Chondrocyte (in vitro differentiated cells): ENCODE results near the gene MSMO1. TPM values are rescaled to one million over a fixed set of nuclear protein-coding genes. Genes with fewer than 3 reads are reported as not detected.
A peak's percentile ranks its signal among the peaks of the same experiment; 100 is the strongest.

ENCODE experiments used
- DNase-seq: peaks from one replicate; pipeline ENCODE4 v3.0.0; 2021; ENCODE audit warnings: mixed read lengths, low spot score
- H3K27ac Mint-ChIP-seq: one replicate; pipeline ENCODE4 v1.8.0; 2021; ENCODE audit warnings: mild to moderate bottlenecking, moderate library complexity, mixed read lengths; ENCODE audit not compliant: unreplicated experiment
- H3K27me3 Mint-ChIP-seq: 2 replicates; pipeline ENCODE4 v1.8.0; 2021; ENCODE audit warnings: low read depth, mixed read lengths
- H3K36me3 Mint-ChIP-seq: 2 replicates; pipeline ENCODE4 v1.8.0; 2021; ENCODE audit warnings: low read depth, mixed read lengths
- H3K4me1 Mint-ChIP-seq: 2 replicates; pipeline ENCODE4 v1.8.0; 2021; ENCODE audit warnings: low read depth, mild to moderate bottlenecking, mixed read lengths
- H3K4me3 Mint-ChIP-seq: one replicate; pipeline ENCODE4 v1.8.0; 2021; ENCODE audit warnings: mild to moderate bottlenecking, moderate library complexity, mixed read lengths; ENCODE audit not compliant: unreplicated experiment
- H3K9me3 Mint-ChIP-seq: 2 replicates; pipeline ENCODE4 v1.8.0; 2021; ENCODE audit warnings: low read depth, mixed read lengths
- CTCF ChIP-seq: fragments of 200-600 bp; sonication (generic); IDR thresholded peaks from 2 replicates; pipeline ENCODE4 v1.5.0; 2021; ENCODE audit warnings: antibody characterized with exemption, mild to moderate bottlenecking, moderate library complexity
- total RNA-seq: library from RNA; stranded (reverse); gene quantifications from 3 replicates; pipeline ENCODE4 v1.2.1, GENCODE V29; 2021

The MSMO1 gene
- total RNA-seq, 1 donor from 2014 or later, result 83.3 TPM

GRCh38 chr4:165347647-165348569 is 20.4 kb downstream of the MSMO1 start:
- H3K36me3 Mint-ChIP-seq, result no peaks in the 10 kb centered on the region
- no peaks in the 10 kb centered on the region for H3K27me3 Mint-ChIP-seq
- no peak for TF ChIP-seq CTCF
- H3K4me3 Mint-ChIP-seq, result no peak overlapping the region
- H3K27ac Mint-ChIP-seq, result no peak overlapping the region
- DNase-seq, result no peak
- no peaks in the 10 kb centered on the region for H3K9me3 Mint-ChIP-seq
- H3K4me1 Mint-ChIP-seq, result peaks cover 11% of the 10 kb centered on the region

GRCh38 chr4:165351359-165352130 is 24.1 kb downstream of the MSMO1 start:
- Mint-ChIP-seq H3K36me3 (no peaks in the 10 kb centered on the region), H3K27me3 (no peaks in the 10 kb centered on the region), H3K4me3 (no peak overlapping the region), H3K27ac (no peak overlapping the region), H3K9me3 (no peaks in the 10 kb centered on the region), H3K4me1 (peaks cover 9% of the 10 kb centered on the region)
- TF ChIP-seq CTCF, result no peak
- DNase-seq, result no peak

GRCh38 chr4:165355900-165356300 is 28.4 kb downstream of the MSMO1 start:
- Mint-ChIP-seq H3K27me3 (no peaks in the 10 kb centered on the region), H3K27ac (no peak overlapping the region), H3K4me3 (no peak overlapping the region), H3K9me3 (no peaks in the 10 kb centered on the region), H3K4me1 (peaks cover 23% of the 10 kb centered on the region), H3K36me3 (no peaks in the 10 kb centered on the region)
- no peak for DNase-seq
- TF ChIP-seq CTCF, result peak; percentile 87

- no peaks in the 10 kb centered on the region for H3K27me3 Mint-ChIP-seq
- H3K4me3 Mint-ChIP-seq, result no peak overlapping the region
- H3K9me3 Mint-ChIP-seq, result no peaks in the 10 kb centered on the region
- no peak for DNase-seq
- no peaks in the 10 kb centered on the region for H3K36me3 Mint-ChIP-seq
- TF ChIP-seq CTCF, result no peak
- no peak overlapping the region for H3K27ac Mint-ChIP-seq
- H3K4me1 Mint-ChIP-seq, result peaks cover 18% of the 10 kb centered on the region
Measured at GRCh38 chr4:165359506-165359905, 32.0 kb downstream of the MSMO1 start.

GRCh38 chr4:165360041-165360695 is 32.7 kb downstream of the MSMO1 start:
- TF ChIP-seq CTCF, result no peak
- no peaks in the 10 kb centered on the region for H3K36me3 Mint-ChIP-seq
- no peaks in the 10 kb centered on the region for H3K27me3 Mint-ChIP-seq
- H3K4me3 Mint-ChIP-seq, result no peak overlapping the region
- H3K9me3 Mint-ChIP-seq, result no peaks in the 10 kb centered on the region
- H3K27ac Mint-ChIP-seq, result no peak overlapping the region
- peaks cover 18% of the 10 kb centered on the region for H3K4me1 Mint-ChIP-seq
- no peak for DNase-seq
